ENCODE data around the gene RPA3. TPM values are rescaled to one million over a fixed set of nuclear protein-coding genes. Genes with fewer than 3 reads are reported as not detected.

RPA3 gene
- total RNA-seq, 4 donors from 2014 or later = 10.6 to 21.0 (median 14.1) TPM

- H3K9me3 ChIP-seq = no peaks in the 10 kb centered on the region
- no peak overlapping the region for H3K27ac ChIP-seq
- TF ChIP-seq EP300 (IDR thresholded peaks at IDR 0.05) (no peak), POLR2AphosphoS5 (IDR thresholded peaks at IDR 0.05) (no peak), POLR2A (IDR thresholded peaks at IDR 0.05) (no peak), CTCF (IDR thresholded peaks at IDR 0.05) (no peak)
- ATAC-seq = no peak
- no peaks in the 10 kb centered on the region for H3K27me3 ChIP-seq
- no peaks in the 10 kb centered on the region for H3K36me3 ChIP-seq
- 61 to 78% methylated on average over 4 of the region's 4 CpGs for WGBS, 2 donors (ENCODE audit: low coverage in 1 of 2)
- H3K4me3 ChIP-seq = no peak overlapping the region
- peaks cover 0 to 24% (median 0%) of the 10 kb centered on the region in 3 donors for H3K4me1 ChIP-seq
Measured at GRCh38 chr7:7704867-7705266, 13.5 kb downstream of the RPA3 start.

GRCh38 chr7:7703427-7703826 lies 15.0 kb downstream of the RPA3 start:
- Histone ChIP-seq H3K4me3 (no peak overlapping the region), H3K27me3 (no peaks in the 10 kb centered on the region), H3K4me1 (peaks cover 0 to 36% (median 0%) of the 10 kb centered on the region in 3 donors), H3K9me3 (no peaks in the 10 kb centered on the region), H3K36me3 (no peaks in the 10 kb centered on the region), H3K27ac (no peak overlapping the region)
- 98% methylated on average over 7 of the region's 7 CpGs for WGBS, 2 donors (ENCODE audit: low coverage in 1 of 2)
- no peak for ATAC-seq
- TF ChIP-seq POLR2A (IDR thresholded peaks at IDR 0.05) (no peak), CTCF (IDR thresholded peaks at IDR 0.05) (no peak), EP300 (IDR thresholded peaks at IDR 0.05) (no peak), POLR2AphosphoS5 (IDR thresholded peaks at IDR 0.05) (no peak)

GRCh38 chr7:7702826-7703225 lies 15.6 kb downstream of the RPA3 start:
- 70 to 73% methylated on average over 4 of the region's 4 CpGs for WGBS, 2 donors (ENCODE audit: low coverage in 1 of 2)
- no peaks in the 10 kb centered on the region for H3K36me3 ChIP-seq
- no peak overlapping the region for H3K4me3 ChIP-seq
- no peaks in the 10 kb centered on the region for H3K9me3 ChIP-seq
- no peak for TF ChIP-seq POLR2A (IDR thresholded peaks at IDR 0.05)
- TF ChIP-seq POLR2AphosphoS5 (IDR thresholded peaks at IDR 0.05) = no peak
- no peak for TF ChIP-seq EP300 (IDR thresholded peaks at IDR 0.05)
- TF ChIP-seq CTCF (IDR thresholded peaks at IDR 0.05) = no peak
- H3K27ac ChIP-seq = no peak overlapping the region
- peaks cover 0 to 36% (median 0%) of the 10 kb centered on the region in 3 donors for H3K4me1 ChIP-seq
- no peak for ATAC-seq
- no peaks in the 10 kb centered on the region for H3K27me3 ChIP-seq

- ATAC-seq = no peak
- TF ChIP-seq POLR2AphosphoS5 (IDR thresholded peaks at IDR 0.05) (no peak), EP300 (IDR thresholded peaks at IDR 0.05) (no peak), POLR2A (IDR thresholded peaks at IDR 0.05) (no peak), CTCF (IDR thresholded peaks at IDR 0.05) (no peak)
- 88 to 100% methylated on average over 1 of the region's 1 CpG for WGBS, 2 donors (ENCODE audit: low coverage in 1 of 2)
- Histone ChIP-seq H3K27me3 (no peaks in the 10 kb centered on the region), H3K36me3 (no peaks in the 10 kb centered on the region), H3K9me3 (no peaks in the 10 kb centered on the region), H3K4me1 (peaks cover 0 to 33% (median 0%) of the 10 kb centered on the region in 3 donors), H3K4me3 (no peak overlapping the region), H3K27ac (no peak overlapping the region)
Measured at GRCh38 chr7:7701527-7701926, 16.9 kb downstream of the RPA3 start.

GRCh38 chr7:7699970-7700369 lies 18.4 kb downstream of the RPA3 start:
- Histone ChIP-seq H3K4me1 (peaks cover 0 to 37% (median 2%) of the 10 kb centered on the region in 3 donors), H3K27ac (no peak overlapping the region), H3K9me3 (no peaks in the 10 kb centered on the region), H3K4me3 (no peak overlapping the region), H3K27me3 (no peaks in the 10 kb centered on the region), H3K36me3 (no peaks in the 10 kb centered on the region)
- TF ChIP-seq POLR2A (IDR thresholded peaks at IDR 0.05) = no peak
- TF ChIP-seq EP300 (IDR thresholded peaks at IDR 0.05) = no peak
- no peak for TF ChIP-seq CTCF (IDR thresholded peaks at IDR 0.05)
- no peak for TF ChIP-seq POLR2AphosphoS5 (IDR thresholded peaks at IDR 0.05)
- no peak for ATAC-seq

Data from gastroesophageal sphincter (tissue), 4 donors.